Pancreas (tissue), 10 donors: ENCODE data around the gene BCO2. TPM values are rescaled to one million over a fixed set of nuclear protein-coding genes. Genes with fewer than 3 reads are reported as not detected.

Experiments used
- ATAC-seq, 4 donors: fragments of 200-7000 bp; cut with Tn5 transposase; one replicate each; pipeline versions ENCODE4 v1.8.0 to v1.9.1; 2020; ENCODE audit warnings: mild to moderate bottlenecking in 4 of 4, moderate library complexity in 4 of 4
- DNase-seq, 6 donors: peaks; one replicate each; pipeline ENCODE4 v3.0.0-alpha.2; 2020
- FAIRE-seq: peaks from 2 replicates; lab custom pipeline; 2012; peaks lifted over from hg19 to GRCh38; lab: Jason Lieb, UNC
- H3K27ac ChIP-seq, 4 donors: fragments of 200-600 bp; sonication (generic); 1 replicate in 3 of 4; 2 replicates in 1 of 4; pipeline versions ENCODE4 v1.5.0 to v1.8.0; 2020
- H3K27me3 ChIP-seq, 4 donors: fragments of 200-600 bp; one replicate each; pipeline ENCODE4 v1.8.0; 2021
- H3K36me3 ChIP-seq, 3 donors: fragments of 200-600 bp; sonication (generic) in 1 of 3; one replicate each; pipeline versions ENCODE4 v1.5.0 to v1.8.0; 2020 to 2021
- H3K4me1 ChIP-seq, 3 donors: fragments of 200-600 bp; one replicate each; pipeline ENCODE4 v1.8.0; 2021
- H3K4me3 ChIP-seq, 4 donors: fragments of 200-600 bp; sonication (generic) in 2 of 4; one replicate each; pipeline versions ENCODE4 v1.5.0 to v1.8.0; 2020 to 2021
- H3K9me3 ChIP-seq, 4 donors: fragments of 200-600 bp; one replicate each; pipeline ENCODE4 v1.8.0; 2021
- CTCF ChIP-seq, 4 donors: fragments of 200-600 bp; sonication (generic) in 3 of 4; IDR thresholded peaks; one replicate each; pipeline versions ENCODE4 v1.5.0 to v1.8.0; 2021; ENCODE audit warnings: antibody characterized with exemption in 4 of 4
- WGBS, 2 donors: extraction: QIAGEN DNeasy Blood & Tissue Kit; methylation state at CpG; one replicate each; pipeline ENCODE4 v1.1.7; 2013; 5-methylcytosine and 5-hydroxymethylcytosine counted together
- intact Hi-C, 3 donors: fragments of 100-400 bp; cut with DNase I; formaldehyde crosslinking; loops; one replicate each; pipeline versions ENCODE4 v1.11.1 to v1.14.2; 2022
- polyA plus RNA-seq, 2 donors: library from polyadenylated mRNA; stranded (reverse); fragments of 200-250 nt; gene quantifications; one replicate each; pipeline ENCODE4 v1.2.3, GENCODE V29; 2013
- total RNA-seq, 6 donors: library from RNA; stranded (reverse); fragmentation: NEBNext Ultra II Directional in 4 of 6; extraction: Animal tissue kit (Norgen Biotek cat#: 25700) in 4 of 6; gene quantifications; one replicate each; pipeline versions ENCODE4 v1.2.1 to v1.2.4, GENCODE V29; 2021 to 2023
- donor health status: healthy with polysubstance abuse.
- donor health status: DM: no; HTN: no; CAD: no; lungs with moderate emphysema.
- donor health status: DM: no; HTN: no; CAD: no.
- donor health status: control.
- donor health status: control.
- donor health status: Bipolar disorder and iron deficiency.
- donor health status: DM: yes; HTN: yes; CAD: no.
- donor health status: DM: no; HTN: no; CAD: no.
- donor health status: DM: no; HTN: no; CAD: no.
- donor health status: DM: yes; HTN: yes; CAD: no.

The BCO2 gene
- total and polyA plus RNA-seq, 8 donors = 0.59 to 10.0 (median 2.5) TPM

GRCh38 chr11:112200252-112200651 is 24.9 kb downstream of the BCO2 start:
- intact Hi-C loops = no loop called here
- Histone ChIP-seq H3K4me1 (no peaks in the 10 kb centered on the region), H3K27ac (no peak overlapping the region), H3K27me3 (no peaks in the 10 kb centered on the region), H3K36me3 (no peaks in the 10 kb centered on the region), H3K4me3 (no peak overlapping the region), H3K9me3 (no peaks in the 10 kb centered on the region)
- no peak for ATAC-seq
- WGBS, 2 donors = 40 to 42% methylated on average over 2 of the region's 2 CpGs
- FAIRE-seq = no peak
- no peak for DNase-seq
- no peak for TF ChIP-seq CTCF (IDR thresholded peaks at IDR 0.05)

GRCh38 chr11:112206071-112206470 is 30.8 kb downstream of the BCO2 start:
- DNase-seq (no peak), FAIRE-seq (no peak), ATAC-seq (no peak)
- no peaks in the 10 kb centered on the region for H3K27me3 ChIP-seq
- H3K27ac ChIP-seq = no peak overlapping the region
- no peak for TF ChIP-seq CTCF (IDR thresholded peaks at IDR 0.05)
- WGBS, 2 donors = 91 to 93% methylated on average over 23 of the region's 23 CpGs
- H3K9me3 ChIP-seq = no peaks in the 10 kb centered on the region
- no peaks in the 10 kb centered on the region for H3K4me1 ChIP-seq
- H3K36me3 ChIP-seq = no peaks in the 10 kb centered on the region
- intact Hi-C loops = no loop called here
- H3K4me3 ChIP-seq = no peak overlapping the region

GRCh38 chr11:112210890-112211289 is 35.6 kb downstream of the BCO2 start:
- H3K27me3 ChIP-seq = no peaks in the 10 kb centered on the region
- H3K36me3 ChIP-seq = no peaks in the 10 kb centered on the region
- no peak for FAIRE-seq
- 54 to 63% methylated on average over 1 of the region's 1 CpG for WGBS, 2 donors
- no peak for DNase-seq
- ATAC-seq = no peak
- no peak overlapping the region for H3K4me3 ChIP-seq
- H3K27ac ChIP-seq = no peak overlapping the region
- H3K4me1 ChIP-seq = no peaks in the 10 kb centered on the region
- no peak for TF ChIP-seq CTCF (IDR thresholded peaks at IDR 0.05)
- intact Hi-C loops = no loop called here
- no peaks in the 10 kb centered on the region for H3K9me3 ChIP-seq

GRCh38 chr11:112211536-112211935 is 36.2 kb downstream of the BCO2 start:
- no peaks in the 10 kb centered on the region for H3K9me3 ChIP-seq
- no peak for TF ChIP-seq CTCF (IDR thresholded peaks at IDR 0.05)
- no peak overlapping the region for H3K27ac ChIP-seq
- intact Hi-C loops = no loop called here
- WGBS, 2 donors = 43 to 54% methylated on average over 2 of the region's 2 CpGs
- ATAC-seq (no peak), FAIRE-seq (no peak), DNase-seq (no peak)
- H3K36me3 ChIP-seq = no peaks in the 10 kb centered on the region
- H3K4me3 ChIP-seq = no peak overlapping the region
- H3K4me1 ChIP-seq = no peaks in the 10 kb centered on the region
- no peaks in the 10 kb centered on the region for H3K27me3 ChIP-seq

GRCh38 chr11:112212290-112212689 is 37.0 kb downstream of the BCO2 start:
- H3K27ac ChIP-seq = no peak overlapping the region
- H3K9me3 ChIP-seq = no peaks in the 10 kb centered on the region
- no peak overlapping the region for H3K4me3 ChIP-seq
- intact Hi-C loops = no loop called here
- no peak for ATAC-seq
- 87 to 88% methylated on average over 3 of the region's 3 CpGs for whole genome bisulfite sequencing, 2 donors
- no peak for FAIRE-seq
- H3K27me3 ChIP-seq = no peaks in the 10 kb centered on the region
- TF ChIP-seq CTCF (IDR thresholded peaks at IDR 0.05) = no peak
- no peaks in the 10 kb centered on the region for H3K4me1 ChIP-seq
- H3K36me3 ChIP-seq = no peaks in the 10 kb centered on the region
- no peak for DNase-seq
